H7 (cell line): ENCODE data around the gene TSSK3. TPM values are rescaled to one million over a fixed set of nuclear protein-coding genes. Genes with fewer than 3 reads are reported as not detected.
"Not testable (repeated sequence)": the region's sequence is repeated elsewhere in the genome, so short reads cannot be mapped to it uniquely, and the experiment has no call there.

Source experiments
- DNase-seq: peaks from one replicate; pipeline ENCODE4 v3.0.0; 2012
- H3K27me3 ChIP-seq: 2 replicates; pipeline ENCODE4 v1.6.0; 2011; ENCODE audit warnings: mild to moderate bottlenecking, low read length; ENCODE audit not compliant: control insufficient read depth, insufficient read depth
- H3K36me3 ChIP-seq: replicated peaks from 2 replicates; pipeline ENCODE4 v1.5.1; 2011; ENCODE audit warnings: low read length; ENCODE audit not compliant: control insufficient read depth, insufficient read depth
- H3K4me3 ChIP-seq: 2 replicates; pipeline ENCODE4 v1.5.1; 2011; ENCODE audit warnings: low read depth, mild to moderate bottlenecking, control low read depth, low read length, moderate library complexity; ENCODE audit not compliant: insufficient read depth
- total RNA-seq: library from RNA; depleted of rRNA; stranded (reverse); fragments of >200 nt; shearing (Covaris generic); gene quantifications from 2 replicates; pipeline ENCODE4 v1.2.3, GENCODE V29; 2014

Gene TSSK3
- total RNA-seq, 1 experiment from 2014 or later: 3.7 TPM

DNA sequence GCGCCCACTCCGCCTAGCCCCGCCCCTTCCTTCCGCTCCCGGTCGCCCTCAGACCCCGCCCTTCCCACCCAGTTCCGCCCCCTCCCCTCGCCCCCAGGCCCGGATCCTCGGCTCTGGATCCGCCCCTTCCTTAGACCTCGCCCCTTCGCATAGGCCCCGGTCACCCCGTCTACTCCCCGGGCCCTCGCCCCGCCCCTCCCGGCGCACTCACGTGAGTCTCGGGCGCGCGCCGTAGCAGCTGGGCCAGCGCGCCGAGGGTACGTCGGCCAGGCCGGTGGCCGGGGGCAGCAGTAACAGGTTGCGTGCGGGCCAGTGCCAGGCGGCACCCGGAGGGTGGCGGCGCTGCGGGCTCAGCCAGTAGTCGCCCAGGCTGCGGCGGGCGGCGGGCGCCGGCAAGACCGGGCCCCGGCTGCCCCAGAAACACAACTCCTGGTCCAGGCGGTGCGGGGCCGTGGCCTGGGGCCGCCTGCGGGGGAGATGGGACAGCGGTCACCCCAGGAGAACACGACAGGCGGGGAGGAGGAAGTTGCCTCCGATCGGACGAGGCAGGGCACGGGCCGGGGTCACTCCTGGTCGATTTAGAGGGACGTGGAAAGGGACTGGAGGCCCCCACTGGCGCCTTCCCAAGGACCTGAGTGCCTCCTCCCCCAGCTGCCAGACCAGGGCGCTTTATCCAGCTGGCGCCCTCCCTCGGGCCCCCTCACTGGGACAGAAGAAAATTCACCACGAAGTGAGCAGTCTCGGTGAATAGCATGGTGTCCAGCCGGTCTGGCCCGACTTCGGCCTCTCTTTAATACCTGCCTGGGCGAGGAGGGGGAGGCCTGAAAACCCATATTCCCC, 10.7 kb upstream of the TSSK3 start:
- Histone ChIP-seq H3K36me3 (no peaks in the 10 kb centered on the region), H3K4me3 (peak overlapping the region; percentile 69), H3K27me3 (peaks cover 9% of the 10 kb centered on the region)
- DNase-seq: peak; percentile 100

GRCh38 chr1:32352239-32352745, 10.0 kb upstream of the TSSK3 start:
- Histone ChIP-seq H3K27me3 (peaks cover 9% of the 10 kb centered on the region), H3K4me3 (peak overlapping the region; percentile 69), H3K36me3 (no peaks in the 10 kb centered on the region)
- DNase-seq: peak; percentile 47

DNA sequence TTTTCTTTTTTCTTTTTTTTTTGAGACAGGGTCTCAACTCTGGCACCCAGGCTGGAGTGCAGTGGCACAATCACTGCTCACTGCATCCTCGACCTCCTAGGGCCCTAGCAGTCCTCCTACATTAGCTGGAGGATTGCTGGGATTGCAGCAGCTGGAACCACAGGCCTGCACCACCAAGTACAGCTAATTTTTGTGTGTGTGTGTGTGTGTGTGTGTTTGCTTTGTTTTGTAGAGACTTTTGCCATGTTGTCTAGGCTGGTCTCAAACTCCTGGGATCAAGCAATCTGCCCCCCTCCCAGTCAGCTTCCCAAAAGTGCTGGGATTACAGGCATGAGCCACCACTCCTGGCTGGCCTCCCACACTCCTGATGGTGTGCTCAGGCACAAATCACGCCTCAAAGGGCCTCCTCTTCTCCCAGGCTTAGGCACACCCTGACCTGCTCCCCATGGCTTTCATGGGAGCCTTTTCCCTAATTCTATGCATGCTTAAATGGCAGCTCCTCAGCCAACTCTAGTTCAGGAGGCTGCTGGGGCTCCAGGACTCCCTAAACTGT, 9.4 kb upstream of the TSSK3 start:
- Histone ChIP-seq H3K27me3 (peaks cover 9% of the 10 kb centered on the region), H3K4me3 (no peak overlapping the region), H3K36me3 (no peaks in the 10 kb centered on the region)
- DNase-seq: no peak

GRCh38 chr1:32353431-32353830, 8.9 kb upstream of the TSSK3 start:
- H3K4me3 ChIP-seq: no peak overlapping the region

GRCh38 chr1:32353886-32354570, 8.3 kb upstream of the TSSK3 start:
- Histone ChIP-seq H3K27me3 (peaks cover 6% of the 10 kb centered on the region), H3K36me3 (no peaks in the 10 kb centered on the region), H3K4me3 (no peak overlapping the region)
- no peak for DNase-seq

More at GRCh38 chr1:32353431-32353830, 8.9 kb upstream of the TSSK3 start:
- Histone ChIP-seq H3K27me3 (peaks cover 7% of the 10 kb centered on the region), H3K36me3 (no peaks in the 10 kb centered on the region)
- no peak for DNase-seq

GRCh38 chr1:32355778-32356177, 6.6 kb upstream of the TSSK3 start:
- DNase-seq, H3K4me3 ChIP-seq, H3K27me3 ChIP-seq, H3K36me3 ChIP-seq: not testable (repeated sequence)

DNA sequence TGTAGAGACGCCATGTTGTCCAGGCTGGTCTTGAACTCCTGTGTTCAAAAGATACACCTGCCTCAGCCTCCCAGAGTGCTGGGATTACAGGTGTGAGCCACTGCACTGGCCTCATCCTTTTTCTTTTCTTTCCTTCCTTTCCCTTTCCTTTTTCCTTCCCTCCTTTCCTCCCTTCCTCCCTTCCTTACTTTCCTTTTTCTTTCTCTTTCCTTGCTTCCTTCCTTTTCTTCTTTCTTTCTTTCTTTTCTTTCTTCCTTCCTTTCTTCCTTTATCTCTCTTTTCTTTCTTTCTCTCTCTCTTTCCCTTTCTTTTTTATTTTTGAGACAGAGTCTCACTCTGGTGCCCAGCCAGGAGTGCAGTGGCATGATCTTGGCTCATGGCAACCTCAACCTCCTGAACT, 5.9 kb upstream of the TSSK3 start:
- H3K27me3 ChIP-seq: peaks cover 12% of the 10 kb centered on the region
- H3K36me3 ChIP-seq: no peaks in the 10 kb centered on the region; the same call in 1 of the 2 replicates
- no peak overlapping the region for H3K4me3 ChIP-seq
- DNase-seq: no peak

- H3K4me3 ChIP-seq: no peak overlapping the region
- H3K36me3 ChIP-seq: no peaks in the 10 kb centered on the region; the same call in 1 of the 2 replicates
- H3K27me3 ChIP-seq: peaks cover 23% of the 10 kb centered on the region
- no peak for DNase-seq
Observed at GRCh38 chr1:32357614-32358013, 4.7 kb upstream of the TSSK3 start.

GRCh38 chr1:32358435-32358834, 3.9 kb upstream of the TSSK3 start:
- H3K36me3 ChIP-seq: no peaks in the 10 kb centered on the region; the same call in 1 of the 2 replicates
- H3K4me3 ChIP-seq: no peak overlapping the region
- peaks cover 23% of the 10 kb centered on the region for H3K27me3 ChIP-seq
- DNase-seq: no peak

- DNase-seq: peak; percentile 82
- H3K4me3 ChIP-seq: peak overlapping the region; percentile 45
- H3K36me3 ChIP-seq: peaks cover 9% of the 10 kb centered on the region
- H3K27me3 ChIP-seq: peaks cover 23% of the 10 kb centered on the region
Observed at GRCh38 chr1:32361308-32361673, 1.0 kb upstream of the TSSK3 start.

DNA sequence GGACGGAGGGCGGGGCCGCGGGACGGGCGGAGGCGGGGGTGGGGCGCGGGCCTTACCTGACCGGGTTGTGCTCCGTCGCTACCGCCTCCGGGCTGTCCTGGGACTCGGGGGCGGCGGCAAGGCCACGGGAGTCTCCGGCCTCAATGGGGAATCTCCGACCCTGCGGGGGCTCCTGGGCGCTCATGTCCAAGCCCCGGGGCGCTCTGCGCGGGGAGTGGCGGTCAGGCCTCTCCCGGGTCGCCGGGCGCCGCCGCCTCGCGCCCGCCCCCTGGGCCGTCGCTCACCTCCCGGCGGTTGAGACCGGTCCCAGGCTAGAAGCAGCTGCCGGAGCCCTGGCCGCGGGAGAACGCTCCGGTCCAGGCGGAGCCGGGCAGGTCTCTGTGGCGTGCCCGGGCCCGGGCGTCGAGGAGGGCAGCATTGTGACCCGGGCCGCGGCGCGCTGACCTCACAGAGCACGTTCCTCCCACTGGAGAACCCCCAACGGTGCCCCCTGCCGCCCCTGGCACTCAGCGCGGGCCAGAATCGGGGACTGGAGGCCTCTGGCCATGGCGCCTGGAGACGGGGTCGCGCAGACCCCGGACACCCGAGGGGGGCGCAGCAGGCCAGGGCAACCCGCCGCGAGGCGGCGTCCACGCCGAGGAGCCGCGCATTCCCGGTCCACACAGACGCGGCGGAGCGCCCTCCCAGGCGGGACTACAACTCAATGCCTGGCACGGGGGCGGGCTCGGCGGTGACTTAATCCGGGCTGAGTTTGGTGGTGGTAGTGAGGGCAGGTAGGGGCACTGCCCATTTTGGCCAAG, 465 bp upstream of the TSSK3 start:
- H3K27me3 ChIP-seq: peaks cover 23% of the 10 kb centered on the region
- DNase-seq: peak; percentile 91
- H3K4me3 ChIP-seq: peak overlapping the region; percentile 45
- peaks cover 10% of the 10 kb centered on the region for H3K36me3 ChIP-seq

GRCh38 chr1:32363713-32364112, 1.4 kb downstream of the TSSK3 start:
- DNase-seq: no peak
- Histone ChIP-seq H3K27me3 (peaks cover 23% of the 10 kb centered on the region), H3K4me3 (no peak overlapping the region), H3K36me3 (peaks cover 20% of the 10 kb centered on the region)

- no peak for DNase-seq
- H3K36me3 ChIP-seq: peaks cover 20% of the 10 kb centered on the region
- no peak overlapping the region for H3K4me3 ChIP-seq
- peaks cover 23% of the 10 kb centered on the region for H3K27me3 ChIP-seq
Observed at GRCh38 chr1:32364836-32365235, 2.5 kb downstream of the TSSK3 start.

DNA sequence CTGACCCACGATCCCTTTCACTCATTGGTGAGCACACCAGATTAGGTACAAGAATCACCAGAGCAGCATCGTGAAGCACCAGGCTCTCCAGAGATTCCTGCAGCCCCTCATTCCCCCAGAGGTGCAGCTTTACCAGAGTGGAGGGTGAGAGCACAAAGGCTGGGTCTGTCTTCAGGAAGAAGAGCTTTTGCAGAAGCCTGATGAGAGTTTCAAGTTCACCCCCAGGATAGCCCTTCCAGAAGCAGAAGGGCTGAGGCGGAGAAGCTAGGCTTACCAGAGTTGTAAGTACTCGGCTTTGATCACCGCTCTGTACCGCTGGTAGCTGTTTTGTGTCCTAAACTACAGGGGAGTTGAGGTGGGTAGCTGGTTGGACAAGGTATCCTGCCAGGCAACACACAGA, 3.1 kb downstream of the TSSK3 start:
- Histone ChIP-seq H3K36me3 (peaks cover 20% of the 10 kb centered on the region), H3K4me3 (no peak overlapping the region), H3K27me3 (peaks cover 21% of the 10 kb centered on the region)
- no peak for DNase-seq
